Upper lobe of right lung (tissue), 1 donor: ENCODE data around the gene RAB3GAP2. TPM values are rescaled to one million over a fixed set of nuclear protein-coding genes. Genes with fewer than 3 reads are reported as not detected.
"Not testable (repeated sequence)": the region's sequence is repeated elsewhere in the genome, so short reads cannot be mapped to it uniquely, and the experiment has no call there.

Experiments used
- ATAC-seq: fragments of 200-7000 bp; cut with Tn5 transposase; one replicate; pipeline ENCODE4 v1.9.1; 2020; ENCODE audit warnings: mild to moderate bottlenecking, moderate library complexity
- DNase-seq: peaks from one replicate; pipeline ENCODE4 v3.0.0-alpha.2; 2020
- H3K27ac ChIP-seq: fragments of 200-600 bp; one replicate; pipeline ENCODE4 v1.8.0; 2022
- H3K27me3 ChIP-seq: fragments of 200-600 bp; one replicate; pipeline ENCODE4 v1.8.0; 2022; ENCODE audit warnings: mild to moderate bottlenecking
- H3K36me3 ChIP-seq: fragments of 200-600 bp; one replicate; pipeline ENCODE4 v1.8.0; 2022
- H3K4me1 ChIP-seq: fragments of 200-600 bp; one replicate; pipeline ENCODE4 v1.8.0; 2022
- H3K4me3 ChIP-seq: fragments of 200-600 bp; one replicate; pipeline ENCODE4 v1.8.0; 2022; ENCODE audit warnings: mild to moderate bottlenecking
- H3K9me3 ChIP-seq: fragments of 200-600 bp; one replicate; pipeline ENCODE4 v1.8.0; 2022
- CTCF ChIP-seq: fragments of 200-600 bp; IDR thresholded peaks from one replicate; pipeline ENCODE4 v1.8.0; 2022; ENCODE audit warnings: antibody characterized with exemption
- intact Hi-C: fragments of 100-400 bp; cut with DNase I; formaldehyde crosslinking; loops from one replicate; pipeline ENCODE4 v1.11.0; 2022
- microRNA-seq: library from miRNA; unstranded; fragments of <30 nt; microRNA quantifications from one replicate; pipeline ENCODE4 v1.2.0, GENCODE V29; 2020; ENCODE audit warnings: borderline microRNAs expressed
- total RNA-seq: library from RNA; stranded (reverse); fragmentation: NEBNext Ultra II Directional; extraction: Animal tissue kit (Norgen Biotek cat#: 25700); gene quantifications from one replicate; pipeline ENCODE4 v1.2.1, GENCODE V29; 2021
- donor health status: DM: no; HTN: yes; CAD: no; lungs with severe emphysema.

Gene RAB3GAP2
- total RNA-seq, 1 donor from 2014 or later, result 39.2 TPM

GRCh38 chr1:220121791-220122530 is 150.3 kb downstream of the RAB3GAP2 start:
- no peaks in the 10 kb centered on the region for H3K4me1 ChIP-seq
- H3K4me3 ChIP-seq, result no peak overlapping the region
- intact Hi-C loops, result no loop called here
- no peak for TF ChIP-seq CTCF
- DNase-seq, result no peak
- no peak for ATAC-seq
- H3K9me3 ChIP-seq, result no peaks in the 10 kb centered on the region
- H3K27ac ChIP-seq, result no peak overlapping the region
- H3K36me3 ChIP-seq, result peaks cover 41% of the 10 kb centered on the region
- no peaks in the 10 kb centered on the region for H3K27me3 ChIP-seq

DNA sequence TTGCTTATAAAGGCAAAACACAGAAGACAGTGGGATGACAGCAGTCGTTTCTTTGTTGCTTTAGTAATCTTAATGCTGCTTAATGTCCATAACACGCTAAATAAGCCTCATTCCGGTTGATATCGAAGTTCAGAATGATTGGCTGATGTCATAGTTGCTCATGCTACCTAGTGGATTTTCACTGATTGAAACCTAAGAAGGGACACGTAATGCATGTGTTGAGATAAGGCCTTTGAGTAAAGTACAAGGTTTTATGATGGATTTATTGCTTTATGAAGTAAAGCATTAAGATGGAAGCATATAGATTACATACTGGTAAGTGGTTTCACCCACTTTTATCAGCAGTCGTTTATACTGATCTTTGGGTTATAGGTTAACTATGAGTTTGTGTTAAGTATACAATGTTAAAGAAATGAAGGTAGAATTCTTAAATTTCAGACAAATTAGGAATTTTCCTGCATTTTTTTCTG is 153.2 kb downstream of the RAB3GAP2 start:
- intact Hi-C loops, result no loop called here
- H3K4me1 ChIP-seq, result no peaks in the 10 kb centered on the region
- H3K9me3 ChIP-seq, result no peaks in the 10 kb centered on the region
- no peak for DNase-seq
- H3K27ac ChIP-seq, result no peak overlapping the region
- no peak overlapping the region for H3K4me3 ChIP-seq
- TF ChIP-seq CTCF, result no peak
- ATAC-seq, result no peak
- H3K36me3 ChIP-seq, result peaks cover 48% of the 10 kb centered on the region
- no peaks in the 10 kb centered on the region for H3K27me3 ChIP-seq

- ATAC-seq (peak; percentile 62), DNase-seq (no peak)
- Histone ChIP-seq H3K4me1 (no peaks in the 10 kb centered on the region), H3K4me3 (no peak overlapping the region), H3K9me3 (no peaks in the 10 kb centered on the region), H3K27ac (no peak overlapping the region), H3K27me3 (no peaks in the 10 kb centered on the region), H3K36me3 (peaks cover 85% of the 10 kb centered on the region)
- intact Hi-C loops, result no loop called here
- TF ChIP-seq CTCF, result peak; percentile 61
These were observed 159.0 kb downstream of the RAB3GAP2 start for GRCh38 chr1:220113136-220113695.

DNA sequence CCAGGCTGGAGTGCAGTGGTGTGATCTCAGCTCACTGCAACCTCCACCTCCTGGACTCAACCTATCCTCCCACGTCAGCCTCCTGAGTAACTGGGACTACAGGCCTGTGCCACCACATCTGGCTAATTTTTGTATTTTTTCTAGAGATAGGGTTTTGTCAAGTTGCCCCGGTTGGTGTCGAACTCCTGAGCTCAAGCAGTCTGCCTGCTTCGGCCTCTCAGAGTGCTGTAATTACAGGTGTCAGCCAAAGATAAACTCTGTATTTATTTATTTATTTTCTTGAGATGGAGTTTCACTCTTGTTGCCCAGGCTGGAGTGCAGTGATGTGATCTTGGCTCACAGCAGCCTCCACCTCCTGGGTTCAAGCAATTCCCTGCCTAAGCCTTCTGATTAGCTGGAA is 159.7 kb downstream of the RAB3GAP2 start:
- DNase-seq, H3K4me1 ChIP-seq, H3K27me3 ChIP-seq, ATAC-seq, intact Hi-C loops, H3K4me3 ChIP-seq, H3K9me3 ChIP-seq, H3K27ac ChIP-seq: not testable (repeated sequence)
- peaks cover 85% of the 10 kb centered on the region for H3K36me3 ChIP-seq

GRCh38 chr1:220110473-220110872 is 161.8 kb downstream of the RAB3GAP2 start:
- H3K9me3 ChIP-seq, H3K4me3 ChIP-seq, ATAC-seq, H3K27ac ChIP-seq, DNase-seq, H3K4me1 ChIP-seq, H3K27me3 ChIP-seq, intact Hi-C loops: not testable (repeated sequence)
- peaks cover 87% of the 10 kb centered on the region for H3K36me3 ChIP-seq

GRCh38 chr1:220099826-220100225 is 172.4 kb downstream of the RAB3GAP2 start:
- Histone ChIP-seq H3K27ac (no peak overlapping the region), H3K36me3 (peaks cover 78% of the 10 kb centered on the region), H3K4me1 (peaks cover 10% of the 10 kb centered on the region), H3K27me3 (no peaks in the 10 kb centered on the region), H3K4me3 (no peak overlapping the region), H3K9me3 (no peaks in the 10 kb centered on the region)
- intact Hi-C loops, result no loop called here
- DNase-seq, result no peak
- no peak for ATAC-seq
- TF ChIP-seq CTCF, result no peak

Small RNA genes within 50 kb of the gene (microRNA-seq; reads per million reads assigned to microRNA genes)
- gene MIR194-1 (not detected), gene MIR215 (1.2 reads per million), gene MIR664A (104 reads per million, percentile 65 among the genes with 10 or more reads in this experiment)

Other genes starting within 250 kb of the RAB3GAP2 start
- 79.7 TPM for gene EPRS1, start 225.9 kb downstream of the RAB3GAP2 start, total RNA-seq
- gene BPNT1, start 182.7 kb downstream of the RAB3GAP2 start, total RNA-seq, result 23.2 TPM
- 48.9 TPM for gene IARS2, start 178.3 kb downstream of the RAB3GAP2 start, total RNA-seq